Measurements from ENCODE around the gene ANKK1. TPM values are rescaled to one million over a fixed set of nuclear protein-coding genes. Genes with fewer than 3 reads are reported as not detected.

Gene ANKK1
- total RNA-seq, 2 donors from 2014 or later = 0.15 to 0.67 TPM

DNA sequence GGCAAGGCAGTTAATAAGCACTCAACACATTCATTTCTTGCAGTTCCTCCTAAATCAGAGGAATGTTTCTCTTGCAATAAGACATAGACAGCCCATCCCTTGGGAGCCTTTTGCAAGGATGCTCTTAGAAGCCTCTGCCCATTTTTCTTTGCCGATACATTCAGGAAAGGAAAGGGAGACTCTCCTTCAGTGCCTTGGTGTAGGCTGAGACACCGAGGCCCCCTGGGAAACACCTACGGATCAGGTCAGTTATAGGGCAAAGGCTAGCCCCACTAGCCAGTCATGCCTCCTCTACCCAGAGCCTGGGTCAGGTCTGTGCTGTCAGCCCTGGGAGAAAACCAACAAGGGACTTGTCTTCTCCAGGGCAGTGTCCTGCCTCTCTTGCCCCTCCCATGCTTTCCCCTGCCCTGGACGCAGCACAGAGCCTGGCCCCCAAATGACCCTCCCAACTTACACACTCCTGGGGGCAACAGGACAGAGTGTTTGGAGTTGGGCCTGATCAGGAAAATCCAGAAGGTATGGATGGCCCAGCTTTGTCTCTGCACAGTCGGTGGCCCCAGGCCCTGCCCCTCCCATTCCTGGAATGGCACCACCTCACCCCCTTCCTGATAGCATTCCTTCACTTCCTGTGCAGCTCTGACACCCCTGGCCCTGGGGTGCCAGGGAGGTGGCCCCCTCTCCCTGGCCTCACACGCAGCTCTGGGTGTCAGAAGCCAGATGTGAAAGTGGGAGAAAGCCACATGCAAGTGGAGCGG, 18.3 kb downstream of the ANKK1 start:
- intact Hi-C loops (cut with DNase I, micrococcal nuclease) = no loop called here
- DNase-seq (no peak), ATAC-seq (no peak)

DNA sequence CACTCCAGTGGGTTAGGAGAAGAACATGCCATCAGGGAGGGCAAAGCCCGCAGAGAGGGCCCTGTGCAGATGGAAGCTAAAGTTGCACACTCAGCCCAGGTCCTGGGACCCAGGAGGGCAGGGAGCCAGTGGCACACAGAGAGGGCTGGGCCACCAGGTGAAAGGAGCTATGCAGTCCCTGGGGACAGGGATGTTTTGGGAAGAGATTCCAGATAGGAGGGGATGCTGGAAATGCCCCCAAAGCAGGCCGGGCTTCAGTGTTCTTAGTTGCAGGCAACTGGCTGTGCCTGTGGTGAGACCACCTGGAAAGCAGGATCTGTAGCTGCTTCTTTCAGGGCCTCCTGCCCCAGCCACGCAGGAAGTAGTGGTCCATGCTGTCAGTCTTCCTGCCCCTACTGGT, 19.6 kb downstream of the ANKK1 start:
- intact Hi-C loops (cut with DNase I, micrococcal nuclease) = no loop called here
- DNase-seq (no peak), ATAC-seq (no peak)

GRCh38 chr11:113408206-113408605, 20.6 kb downstream of the ANKK1 start:
- no peak for DNase-seq
- no peak for ATAC-seq
- intact Hi-C loops (cut with DNase I, micrococcal nuclease) = no loop called here

DNA sequence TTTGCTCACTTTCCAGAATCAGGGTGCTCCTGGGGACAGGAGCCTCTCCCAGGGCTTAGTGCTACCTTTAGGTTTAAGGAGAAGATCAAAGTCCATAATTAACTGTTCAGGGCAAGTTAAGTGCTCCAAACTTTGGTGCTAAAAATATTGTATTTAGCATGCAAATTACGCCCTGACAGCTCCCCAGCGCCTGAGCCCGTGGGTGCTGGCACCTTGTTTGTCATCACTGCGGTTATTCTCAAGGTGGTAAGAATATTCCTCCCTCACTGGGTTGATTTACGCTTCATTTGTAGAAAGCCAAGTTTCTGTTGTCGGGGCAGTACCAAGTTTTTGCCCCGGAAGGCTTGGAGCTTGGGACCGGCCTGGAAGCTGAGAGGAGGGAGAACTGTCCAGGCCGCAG, 21.3 kb downstream of the ANKK1 start:
- intact Hi-C loops (cut with DNase I, micrococcal nuclease) = no loop called here
- no peak for ATAC-seq
- no peak for DNase-seq

DNA sequence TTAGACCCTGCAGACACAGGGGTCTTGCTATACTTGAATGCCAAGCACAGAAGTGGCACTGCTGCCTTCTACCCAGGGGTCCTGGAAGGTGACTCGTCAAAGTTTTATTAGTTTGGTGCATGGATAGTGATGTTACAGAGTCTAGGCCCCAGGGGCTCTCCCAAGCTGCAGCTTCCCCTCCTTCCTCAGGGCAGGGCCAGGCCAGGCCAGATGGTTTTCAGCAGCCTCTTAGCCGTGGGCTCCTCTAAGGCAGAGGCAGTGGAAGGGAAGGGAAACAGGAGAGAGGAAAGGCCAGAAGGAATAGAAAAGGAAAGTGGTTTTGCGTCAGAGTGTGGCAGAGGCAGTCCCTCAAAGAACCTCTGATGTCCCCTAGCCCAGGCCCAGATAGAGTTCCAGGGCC, 21.9 kb downstream of the ANKK1 start:
- intact Hi-C loops (cut with DNase I, micrococcal nuclease) = no loop called here
- no peak for ATAC-seq
- no peak for DNase-seq

DNA sequence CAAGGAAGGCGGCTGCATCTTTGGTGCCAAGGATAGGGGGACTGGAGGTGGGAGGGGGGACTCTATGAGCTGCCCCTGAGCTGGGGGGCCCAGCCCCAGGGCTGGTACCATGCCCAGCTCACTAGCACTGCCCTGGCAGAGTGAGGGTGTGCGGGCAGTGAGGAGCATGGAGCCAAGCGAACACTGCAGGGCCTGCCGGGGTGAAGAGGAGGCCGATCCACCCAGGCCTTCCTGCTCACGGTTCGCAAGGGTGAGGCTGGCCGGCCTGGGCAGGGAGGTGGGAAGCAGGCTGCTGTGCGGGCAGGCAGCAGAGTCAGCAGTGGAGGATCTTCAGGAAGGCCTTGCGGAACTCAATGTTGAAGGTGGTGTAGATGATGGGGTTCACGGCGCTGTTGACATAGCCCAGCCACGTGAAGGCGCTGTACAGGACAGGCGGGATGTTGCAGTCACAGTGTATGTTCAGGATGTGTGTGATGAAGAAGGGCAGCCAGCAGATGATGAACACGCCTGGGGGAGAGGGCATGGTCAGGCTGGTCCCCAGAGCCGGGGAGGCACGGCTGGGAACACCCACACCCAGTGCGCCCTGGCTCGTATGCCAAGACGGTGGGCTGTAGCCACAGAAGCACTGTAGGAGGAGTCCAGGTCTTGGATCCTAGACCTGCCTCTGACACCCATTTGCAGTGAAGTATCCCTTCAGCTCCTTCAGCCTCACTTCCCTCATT, 23.0 kb downstream of the ANKK1 start:
- intact Hi-C loops (cut with DNase I, micrococcal nuclease) = no loop called here
- ATAC-seq (no peak), DNase-seq (no peak)

DNA sequence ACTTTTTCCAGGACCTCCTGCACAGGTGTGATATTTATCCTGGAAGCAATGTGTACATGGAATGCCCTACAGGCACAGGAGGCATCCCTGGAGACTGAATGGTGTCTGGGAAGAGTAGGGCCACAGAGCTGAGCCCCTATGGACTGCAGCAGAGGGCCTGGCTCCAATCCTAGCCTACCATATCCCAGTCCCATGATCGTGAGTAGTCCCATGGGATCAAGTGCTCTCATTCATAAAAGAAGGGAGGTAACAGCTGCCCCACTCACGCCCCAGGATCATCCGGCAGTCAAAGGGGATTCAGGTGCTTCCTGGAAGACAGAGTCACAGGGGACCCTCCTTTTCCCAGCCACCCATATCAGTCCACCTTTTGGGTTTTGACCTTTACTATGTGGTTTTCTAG, 24.0 kb downstream of the ANKK1 start:
- intact Hi-C loops (cut with DNase I, micrococcal nuclease) = no loop called here
- ATAC-seq = no peak
- no peak for DNase-seq

DNA sequence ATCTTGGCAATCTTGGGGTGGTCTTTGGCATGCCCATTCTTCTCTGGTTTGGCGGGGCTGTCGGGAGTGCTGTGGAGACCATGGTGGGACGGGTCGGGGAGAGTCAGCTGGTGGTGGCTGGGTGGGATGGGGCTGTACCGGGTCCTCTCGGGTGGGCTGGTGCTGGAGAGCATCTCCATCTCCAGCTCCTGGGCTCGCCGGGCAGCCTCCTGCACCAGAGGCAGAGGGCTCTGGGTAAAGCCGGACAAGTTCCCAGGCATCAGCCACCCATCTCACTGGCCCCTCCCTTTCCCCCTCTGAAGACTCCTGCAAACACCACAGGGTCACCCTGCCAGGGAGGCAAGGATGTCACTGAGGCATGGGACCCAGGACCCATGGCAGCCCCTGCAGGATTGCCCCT, 25.1 kb downstream of the ANKK1 start:
- intact Hi-C loops (cut with DNase I, micrococcal nuclease) = no loop called here

GRCh38 chr11:113415343-113415742, 27.8 kb downstream of the ANKK1 start:
- ATAC-seq = no peak
- intact Hi-C loops (cut with DNase I, micrococcal nuclease) = no loop called here
- DNase-seq = no peak

More for the DNA sequence above, 25.1 kb downstream of the ANKK1 start:
- ATAC-seq (no peak), DNase-seq (no peak)

- intact Hi-C loops (cut with DNase I, micrococcal nuclease) = no loop called here
- DNase-seq (no peak), ATAC-seq (no peak)
These were observed 29.8 kb downstream of the ANKK1 start for GRCh38 chr11:113417428-113417827.

DNA sequence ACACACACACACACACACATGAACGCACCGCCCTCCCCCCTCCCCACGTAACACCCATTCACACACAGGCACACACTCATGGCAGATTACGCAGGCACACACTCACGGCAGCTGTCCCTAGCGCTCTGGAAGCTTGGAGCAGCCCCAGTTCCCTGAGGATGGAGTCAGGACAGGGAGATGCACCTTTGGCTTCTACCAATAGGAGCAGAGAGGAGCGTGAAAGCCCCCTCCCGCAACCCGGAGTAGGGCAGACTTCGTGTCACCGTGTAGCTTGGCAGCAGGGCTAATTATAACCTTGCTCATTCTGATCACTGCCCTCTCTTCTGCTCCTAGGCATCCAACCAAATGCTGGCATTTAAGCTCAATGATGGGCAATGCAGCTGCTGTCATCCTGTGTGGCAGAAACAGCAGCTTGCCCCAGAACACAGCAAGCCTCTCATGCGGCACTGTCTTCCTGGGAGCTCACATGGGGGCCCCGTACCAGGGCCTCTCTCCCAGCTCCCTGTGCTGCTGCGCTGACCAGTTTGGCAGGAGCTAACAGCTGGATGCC, 31.9 kb downstream of the ANKK1 start:
- intact Hi-C loops (cut with DNase I, micrococcal nuclease) = no loop called here
- ATAC-seq = no peak
- DNase-seq = no peak

DNA sequence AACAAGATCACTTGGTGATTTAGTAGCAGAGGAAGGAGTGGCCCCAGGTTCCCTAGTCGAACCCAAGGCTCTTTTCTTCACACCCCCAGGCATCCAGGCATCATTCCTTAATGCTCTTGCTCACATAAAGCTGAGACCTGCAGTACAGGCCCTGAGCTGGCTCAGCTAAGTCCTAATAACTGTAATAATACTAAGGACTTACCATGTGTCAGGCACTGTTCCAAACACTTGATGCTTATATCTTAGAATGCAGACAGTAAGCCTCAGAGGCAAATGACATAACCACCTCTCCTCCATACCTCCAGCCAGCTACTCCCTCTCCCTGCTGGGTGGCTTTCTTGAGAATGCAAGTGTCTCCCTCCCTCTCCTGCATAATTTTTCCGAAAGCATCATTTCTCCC, 33.2 kb downstream of the ANKK1 start:
- intact Hi-C loops (cut with DNase I, micrococcal nuclease) = no loop called here
- ATAC-seq (no peak), DNase-seq (no peak)

- no peak for DNase-seq
- intact Hi-C loops (cut with DNase I, micrococcal nuclease) = no loop called here
- no peak for ATAC-seq
These were observed 39.1 kb downstream of the ANKK1 start for GRCh38 chr11:113426686-113427085.

DNA sequence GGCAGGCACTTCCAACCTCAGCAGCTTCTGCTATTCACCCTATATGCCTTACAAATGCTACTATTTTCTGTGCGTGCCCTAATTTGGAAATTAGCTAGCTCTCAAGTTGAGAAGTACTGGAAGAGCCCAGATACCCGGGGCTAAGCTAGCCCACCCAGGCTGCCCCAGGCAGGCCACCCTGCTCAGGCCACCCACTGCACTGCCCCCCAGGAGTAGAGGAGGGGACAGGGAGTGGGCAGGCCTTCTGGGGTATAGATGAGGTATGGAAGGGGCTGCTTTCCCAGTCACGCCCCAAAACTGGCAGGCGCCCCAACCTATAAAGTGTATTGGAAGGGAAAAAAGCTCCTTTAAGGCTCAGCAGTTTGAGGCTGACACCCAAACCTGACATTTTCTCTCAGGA, 44.2 kb downstream of the ANKK1 start:
- ATAC-seq (no peak), DNase-seq (no peak)
- intact Hi-C loops (cut with DNase I, micrococcal nuclease) = no loop called here

GRCh38 chr11:113435190-113435968, 47.8 kb downstream of the ANKK1 start:
- intact Hi-C loops (cut with DNase I, micrococcal nuclease) = no loop called here
- DNase-seq (no peak), ATAC-seq (no peak)

- DNase-seq = no peak
- ATAC-seq = no peak
These were observed 49.2 kb downstream of the ANKK1 start for GRCh38 chr11:113436672-113437252.

GRCh38 chr11:113440816-113441215, 53.2 kb downstream of the ANKK1 start:
- no peak for DNase-seq
- ATAC-seq = no peak
- intact Hi-C loops (cut with DNase I, micrococcal nuclease) = no loop called here

More at GRCh38 chr11:113436672-113437252, 49.2 kb downstream of the ANKK1 start:
- intact Hi-C loops (cut with DNase I, micrococcal nuclease) = no loop called here

- ATAC-seq (no peak), DNase-seq (no peak)
- intact Hi-C loops (cut with DNase I, micrococcal nuclease) = no loop called here
These were observed 57.0 kb downstream of the ANKK1 start for GRCh38 chr11:113444502-113445123.

DNA sequence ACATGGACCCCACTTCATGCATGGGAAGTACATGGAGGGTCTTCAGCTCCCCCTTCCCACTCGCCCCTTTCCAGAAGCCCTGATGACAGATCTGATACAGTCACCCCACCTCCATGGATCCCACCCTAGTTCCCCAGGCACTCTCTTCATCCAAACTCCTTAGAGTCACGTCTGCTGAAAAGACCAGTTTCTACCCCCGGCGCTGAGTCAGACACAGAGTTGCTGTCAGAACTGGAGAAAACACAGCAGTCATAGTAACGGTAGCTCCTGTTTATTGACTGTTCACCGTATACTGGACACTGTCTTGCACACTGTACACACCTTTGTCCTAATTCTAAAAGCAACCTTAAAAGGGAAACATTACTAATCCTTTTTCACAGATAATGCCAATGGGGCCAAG, 58.5 kb downstream of the ANKK1 start:
- ATAC-seq (no peak), DNase-seq (no peak)
- intact Hi-C loops (cut with DNase I, micrococcal nuclease) = no loop called here

Data from left colon (tissue), 2 donors.